SK-N-SH (cell line): Measurements from ENCODE around the gene IP6K2. TPM values are rescaled to one million over a fixed set of nuclear protein-coding genes. Genes with fewer than 3 reads are reported as not detected.

Experiments used
- CTCF ChIA-PET: fragments of 300-600, 350-600 bp; formaldehyde crosslinking; extraction: SDS; loops from one replicate; lab custom pipeline; 2021; lab: Yijun Ruan, JAX
- POLR2A ChIA-PET: fragments of 350-600 bp; sonication (Branson Sonifier 250); formaldehyde crosslinking; extraction: SDS; loops from one replicate; lab custom pipeline; 2020; ENCODE audit warnings: antibody characterized with exemption, inconsistent platforms; lab: Yijun Ruan, JAX
- DNase-seq: peaks from one replicate; pipeline ENCODE4 v3.0.0; 2012
- H2AFZ ChIP-seq: fragments of 200-600 bp; sonication (generic); 2 replicates; pipeline ENCODE4 v1.8.1; 2016; ENCODE audit warnings: antibody characterized with exemption, mild to moderate bottlenecking, low read depth
- H3F3A ChIP-seq: fragments of 200-600 bp; sonication (generic); replicated peaks from 2 replicates; pipeline ENCODE3; 2016; ENCODE audit warnings: antibody characterized with exemption, mild to moderate bottlenecking; ENCODE audit not compliant: insufficient read depth
- H3K27ac ChIP-seq, 2 experiments: fragments of 200-500 bp in 1 of 2; fragments of 200-600 bp in 1 of 2; sonication (Bioruptor generic) in 1 of 2; sonication (generic), shearing (Covaris generic) in 1 of 2; 2 replicates each; pipeline versions ENCODE4 v1.5.1 to v1.6.1; 2014 to 2016; ENCODE audit warnings: low read depth in 2 of 2, inconsistent platforms in 1 of 2, low read length in 1 of 2, mild to moderate bottlenecking in 1 of 2, mixed read lengths in 1 of 2
- H3K27me3 ChIP-seq: fragments of 200-600 bp; sonication (generic), shearing (Covaris generic); 2 replicates; pipeline ENCODE4 v1.6.1; 2016; ENCODE audit warnings: mixed run types; ENCODE audit not compliant: insufficient read depth
- H3K36me3 ChIP-seq, 2 experiments: fragments of 200-500 bp in 1 of 2; fragments of 200-600 bp in 1 of 2; sonication (Bioruptor generic) in 1 of 2; sonication (generic) in 1 of 2; replicated peaks in 1 of 2; 2 replicates each; pipeline versions ENCODE3 to v1.5.1; 2014 to 2016; ENCODE audit warnings: low read length in 1 of 2, mild to moderate bottlenecking in 1 of 2; ENCODE audit not compliant: insufficient read depth in 2 of 2, control insufficient read depth in 1 of 2
- H3K4me1 ChIP-seq, 2 experiments: fragments of 200-500 bp in 1 of 2; fragments of 200-600 bp in 1 of 2; sonication (Bioruptor generic) in 1 of 2; sonication (generic), shearing (Covaris generic) in 1 of 2; 2 replicates each; pipeline versions ENCODE4 v1.5.1 to v1.6.1; 2014 to 2016; ENCODE audit warnings: low read depth in 1 of 2, low read length in 1 of 2, mixed run types in 1 of 2; ENCODE audit not compliant: insufficient read depth in 2 of 2, control insufficient read depth in 1 of 2
- H3K4me2 ChIP-seq: fragments of 200-600 bp; sonication (generic), shearing (Covaris generic); 2 replicates; pipeline ENCODE4 v1.6.1; 2017; ENCODE audit warnings: mixed run types
- H3K4me3 ChIP-seq, 2 experiments: fragments of 200-500 bp in 1 of 2; fragments of 200-600 bp in 1 of 2; sonication (Bioruptor generic) in 1 of 2; sonication (generic), shearing (Covaris generic) in 1 of 2; 2 replicates each; pipeline versions ENCODE4 v1.5.1 to v1.8.1; 2014 to 2016; ENCODE audit warnings: low read depth in 2 of 2, inconsistent platforms in 1 of 2, low read length in 1 of 2, mild to moderate bottlenecking in 1 of 2, mixed read lengths in 1 of 2, moderate library complexity in 1 of 2
- H3K79me2 ChIP-seq: fragments of 200-600 bp; sonication (generic); 2 replicates; pipeline ENCODE4 v1.8.1; 2017; ENCODE audit warnings: mild to moderate bottlenecking; ENCODE audit not compliant: insufficient read depth
- H3K9ac ChIP-seq: fragments of 200-600 bp; sonication (generic); 2 replicates; pipeline ENCODE4 v1.6.1; 2017; ENCODE audit warnings: mixed run types
- H3K9me2 ChIP-seq: fragments of 200-600 bp; sonication (generic); 2 replicates; pipeline ENCODE4 v1.6.1; 2017; ENCODE audit warnings: mixed run types
- H3K9me3 ChIP-seq: fragments of 200-600 bp; sonication (generic); 2 replicates; pipeline ENCODE4 v1.6.1; 2017; ENCODE audit warnings: mixed run types, mild to moderate bottlenecking, moderate library complexity
- H4K20me1 ChIP-seq: fragments of 200-600 bp; sonication (generic); 2 replicates; pipeline ENCODE4 v1.6.1; 2017; ENCODE audit warnings: mild to moderate bottlenecking, mixed run types; ENCODE audit not compliant: insufficient read depth
- CTCF ChIP-seq: fragments of 200-600 bp; sonication (generic); IDR thresholded peaks from 2 replicates; pipeline ENCODE4 v1.6.1; 2017; ENCODE audit warnings: antibody characterized with exemption, mild to moderate bottlenecking, moderate library complexity
- ELF1 ChIP-seq: IDR thresholded peaks from 2 replicates; pipeline ENCODE4 v1.4.0; 2012
- EZH2phosphoT487 ChIP-seq: fragments of 200-600 bp; sonication (generic); IDR thresholded peaks from 2 replicates; pipeline ENCODE4 v1.6.1; 2017; ENCODE audit warnings: low read depth, mixed run types, mild to moderate bottlenecking, antibody characterized with exemption, moderate library complexity, borderline replicate concordance
- FOSL2 ChIP-seq: IDR thresholded peaks from 2 replicates; pipeline ENCODE4 v1.4.0; 2012; ENCODE audit warnings: low read depth, mild to moderate bottlenecking, moderate library complexity, borderline replicate concordance
- GABPA ChIP-seq: IDR thresholded peaks from 2 replicates; pipeline ENCODE4 v1.4.0; 2012; ENCODE audit warnings: low read depth, mild to moderate bottlenecking
- IRF3 ChIP-seq: fragments of 150-350 bp; IDR thresholded peaks from 2 replicates; pipeline ENCODE4 v1.6.1; 2016; ENCODE audit warnings: mild to moderate bottlenecking, low read depth, low read length
- MAX ChIP-seq: IDR thresholded peaks from 2 replicates; pipeline ENCODE4 v1.4.0; 2012; ENCODE audit warnings: low read depth
- MEF2A ChIP-seq: IDR thresholded peaks from 2 replicates; pipeline ENCODE4 v1.4.0; 2012; ENCODE audit warnings: low read depth, borderline replicate concordance
- MXI1 ChIP-seq: IDR thresholded peaks from 2 replicates; pipeline ENCODE4 v1.6.1; 2012; ENCODE audit warnings: mild to moderate bottlenecking, low read depth, low read length, improper control_type of control experiment
- NFIC ChIP-seq: IDR thresholded peaks from 2 replicates; pipeline ENCODE4 v1.4.0; 2012; ENCODE audit warnings: borderline replicate concordance
- REST ChIP-seq: IDR thresholded peaks from 2 replicates; pipeline ENCODE4 v1.6.1; 2012; ENCODE audit warnings: mild to moderate bottlenecking, low read depth, low read length, moderate library complexity
- RXRA ChIP-seq: IDR thresholded peaks from 2 replicates; pipeline ENCODE4 v1.4.0; 2012; ENCODE audit warnings: low read depth, mild to moderate bottlenecking, borderline replicate concordance
- SMC3 ChIP-seq: IDR thresholded peaks from 2 replicates; pipeline ENCODE4 v1.6.1; 2012; ENCODE audit warnings: low read depth, low read length, improper control_type of control experiment
- TCF12 ChIP-seq: IDR thresholded peaks from 2 replicates; pipeline ENCODE4 v1.4.0; 2012
- USF2 ChIP-seq: fragments of 150-350 bp; IDR thresholded peaks from 2 replicates; pipeline ENCODE4 v1.6.1; 2017; ENCODE audit warnings: antibody characterized with exemption, low read length, low read depth, borderline replicate concordance
- WGBS: methylation state at CpG from one replicate; pipeline ENCODE4 v1.1.6; 2017; ENCODE audit warnings: low lambda C conversion rate; 5-methylcytosine and 5-hydroxymethylcytosine counted together
- polyA plus RNA-seq, 3 experiments: library from polyadenylated mRNA; depleted of rRNA; stranded (reverse); fragments of >200 nt; gene quantifications; 2 replicates each; pipeline ENCODE4 v1.2.3, GENCODE V29; 2012

The IP6K2 gene
- polyA plus RNA-seq, 1 of the 3 experiments (the other 2 are of a cell fraction), result 178 TPM

GRCh38 chr3:48759071-48759470, 42.0 kb upstream of the IP6K2 start:
- no peak for DNase-seq
- CTCF ChIA-PET, result interaction anchor here (1.5 to 2.3 kb wide), 2 partner anchors 12 to 19 kb away, joined by 4 to 11 read pairs; no protein-coding TSS in a partner anchor
- H3K4me1 ChIP-seq, result no peaks in the 10 kb centered on the region

GRCh38 chr3:48756640-48757039, 39.6 kb upstream of the IP6K2 start:
- POLR2A ChIA-PET, result interaction anchor here (0.5 kb wide), 1 partner anchor 26 kb away, joined by 5 read pairs; no protein-coding TSS in a partner anchor
- H3K9me3 ChIP-seq, result no peaks in the 10 kb centered on the region
- H3K4me2 ChIP-seq, result no peak overlapping the region
- H3K27me3 ChIP-seq, result no peaks in the 10 kb centered on the region
- H3K4me1 ChIP-seq, result no peaks in the 10 kb centered on the region
- H2AFZ ChIP-seq, result no peak overlapping the region
- no peaks in the 10 kb centered on the region for H4K20me1 ChIP-seq
- WGBS, result 93% methylated on average over 5 of the region's 5 CpGs
- no peaks in the 10 kb centered on the region for H3K9me2 ChIP-seq
- no peak for TF ChIP-seq MXI1
- no peak for TF ChIP-seq SMC3
- no peak for TF ChIP-seq MAX
- TF ChIP-seq ELF1, result no peak
- no peak for TF ChIP-seq GABPA
- no peak for TF ChIP-seq IRF3
- no peak for TF ChIP-seq FOSL2
- TF ChIP-seq REST, result no peak
- TF ChIP-seq, all 33 proteins: peak for 0
- no peaks in the 10 kb centered on the region for H3F3A ChIP-seq
- no peak overlapping the region for H3K9ac ChIP-seq
- H3K27ac ChIP-seq, result no peak overlapping the region
- DNase-seq, result no peak
- H3K79me2 ChIP-seq, result no peaks in the 10 kb centered on the region
- peaks cover 3 to 19% of the 10 kb centered on the region in 2 experiments for H3K36me3 ChIP-seq
- H3K4me3 ChIP-seq, result no peak overlapping the region
- CTCF ChIA-PET, result interaction anchor here (1.3 to 2.6 kb wide), 2 partner anchors 14 to 17 kb away, joined by 4 to 11 read pairs; no protein-coding TSS in a partner anchor

More at GRCh38 chr3:48759071-48759470, 42.0 kb upstream of the IP6K2 start:
- no peak overlapping the region for H3K9ac ChIP-seq
- H3K4me3 ChIP-seq, result no peak overlapping the region
- peaks cover 2% of the 10 kb centered on the region for H3F3A ChIP-seq
- POLR2A ChIA-PET, result no interaction called here
- no peaks in the 10 kb centered on the region for H3K79me2 ChIP-seq
- H3K36me3 ChIP-seq, result peaks cover 4 to 20% of the 10 kb centered on the region in 2 experiments
- H3K9me2 ChIP-seq, result no peaks in the 10 kb centered on the region
- H4K20me1 ChIP-seq, result no peaks in the 10 kb centered on the region
- H3K27me3 ChIP-seq, result no peaks in the 10 kb centered on the region
- 97% methylated on average over 4 of the region's 4 CpGs for WGBS
- TF ChIP-seq RXRA (no peak), USF2 (no peak), CTCF (no peak), NFIC (no peak), TCF12 (no peak), MEF2A (no peak), EZH2phosphoT487 (no peak)
- H2AFZ ChIP-seq, result no peak overlapping the region
- H3K4me2 ChIP-seq, result no peak overlapping the region
- no peak overlapping the region for H3K27ac ChIP-seq
- no peaks in the 10 kb centered on the region for H3K9me3 ChIP-seq
